HepG2 (cell line): ENCODE data around the gene PSMD4. TPM values are rescaled to one million over a fixed set of nuclear protein-coding genes. Genes with fewer than 3 reads are reported as not detected.

Source experiments
- AHR ChIP-seq: IDR thresholded peaks from 2 replicates; pipeline ENCODE4 v1.6.1; 2018; ENCODE audit warnings: missing genetic modification reagents, missing compliant biosample characterization
- ATRX ChIP-seq: sonication (generic); formaldehyde crosslinking; IDR thresholded peaks from 2 replicates; pipeline ENCODE4 v1.4.0; 2020; ENCODE audit warnings: missing genetic modification reagents, borderline replicate concordance
- CEBPZ ChIP-seq: IDR thresholded peaks from 2 replicates; pipeline ENCODE4 v1.6.1; 2012; ENCODE audit warnings: low read length, improper control_type of control experiment
- ELF4 ChIP-seq: sonication (generic); formaldehyde crosslinking; IDR thresholded peaks from 2 replicates; pipeline ENCODE4 v1.5.0; 2020; ENCODE audit warnings: missing genetic modification reagents, mild to moderate bottlenecking, moderate library complexity, borderline replicate concordance
- ELK4 ChIP-seq: sonication (generic); formaldehyde crosslinking; IDR thresholded peaks from 2 replicates; pipeline ENCODE4 v1.9.0; 2021; ENCODE audit warnings: missing genetic modification reagents, borderline replicate concordance
- HDAC1 ChIP-seq: sonication (generic); formaldehyde crosslinking; IDR thresholded peaks from 2 replicates; pipeline ENCODE4 v1.5.1; 2020; ENCODE audit warnings: mild to moderate bottlenecking, missing genetic modification reagents
- MAFK ChIP-seq, 2 experiments: IDR thresholded peaks in 1 of 2; conservative IDR thresholded peaks in 1 of 2; 2 replicates each; pipeline ENCODE4 v1.6.1; 2011; ENCODE audit warnings: improper control_type of control experiment in 2 of 2, low read length in 2 of 2
- MED8 ChIP-seq: sonication (generic); formaldehyde crosslinking; IDR thresholded peaks from 2 replicates; pipeline ENCODE4 v1.8.1; 2023; ENCODE audit warnings: mild to moderate bottlenecking, missing genetic modification reagents; ENCODE audit not compliant: insufficient replicate concordance
- MTERF4 ChIP-seq: sonication (generic); formaldehyde crosslinking; IDR thresholded peaks from 2 replicates; pipeline ENCODE4 v1.8.0; 2023; ENCODE audit warnings: mild to moderate bottlenecking, missing genetic modification reagents
- MXI1 ChIP-seq: IDR thresholded peaks from 3 replicates; pipeline ENCODE4 v1.6.1; 2012; ENCODE audit warnings: low read depth, low read length, inconsistent platforms, borderline replicate concordance
- NBN ChIP-seq: fragments of 450-650 bp; conservative IDR thresholded peaks from 2 replicates; pipeline ENCODE4 v1.6.1; 2017
- NFYB ChIP-seq: sonication (generic); formaldehyde crosslinking; IDR thresholded peaks from 2 replicates; pipeline ENCODE4 v1.4.0; 2020; ENCODE audit warnings: missing genetic modification reagents
- NONO ChIP-seq, 2 experiments: fragments of 450-650 bp in 1 of 2; sonication (generic) in 1 of 2; formaldehyde crosslinking in 1 of 2; IDR thresholded peaks in 1 of 2; conservative IDR thresholded peaks in 1 of 2; 2 replicates each; pipeline versions ENCODE4 v1.6.1 to v1.8.0; 2017 to 2022; ENCODE audit warnings: mild to moderate bottlenecking in 1 of 2, missing genetic modification reagents in 1 of 2, moderate library complexity in 1 of 2
- SMAD9 ChIP-seq: sonication (generic); formaldehyde crosslinking; IDR thresholded peaks from 2 replicates; pipeline ENCODE4 v1.5.1; 2020; ENCODE audit warnings: mild to moderate bottlenecking, missing genetic modification reagents
- ZNF414 ChIP-seq: sonication (generic); formaldehyde crosslinking; IDR thresholded peaks from 2 replicates; pipeline ENCODE4 v1.5.0; 2020; ENCODE audit warnings: missing genetic modification reagents
- ZNF547 ChIP-seq: sonication (generic); formaldehyde crosslinking; IDR thresholded peaks from 2 replicates; pipeline ENCODE4 v1.5.1; 2020; ENCODE audit warnings: mild to moderate bottlenecking, missing genetic modification reagents
- ZNF777 ChIP-seq: sonication (generic); formaldehyde crosslinking; IDR thresholded peaks from 2 replicates; pipeline ENCODE4 v1.4.0; 2020; ENCODE audit warnings: missing genetic modification reagents
- ZNF879 ChIP-seq: sonication (generic); formaldehyde crosslinking; IDR thresholded peaks from 2 replicates; pipeline ENCODE4 v1.8.1; 2023; ENCODE audit warnings: missing genetic modification reagents
- ZNF891 ChIP-seq: sonication (generic); formaldehyde crosslinking; IDR thresholded peaks from 2 replicates; pipeline ENCODE4 v1.5.0; 2020; ENCODE audit warnings: mild to moderate bottlenecking, missing genetic modification reagents
- ZUFSP ChIP-seq: sonication (generic); formaldehyde crosslinking; IDR thresholded peaks from 2 replicates; pipeline ENCODE4 v1.9.0; 2021; ENCODE audit warnings: missing genetic modification reagents, mild to moderate bottlenecking, borderline replicate concordance
- polyA plus RNA-seq, 8 experiments: library from polyadenylated mRNA; depleted of rRNA in 3 of 8; stranded (reverse) in 7 of 8; unstranded in 1 of 8; fragments of >200 nt; fragmentation: Illumina TruSeq in 4 of 8; extraction: Trizol in 4 of 8; gene quantifications; 2 replicates each; pipeline versions ENCODE4 v1.2.1 to v1.2.3, GENCODE V29; 2011 to 2016; ENCODE audit warnings: low read depth in 4 of 8, missing spikeins in 1 of 8, mixed read lengths in 1 of 8; ENCODE audit not compliant: insufficient read depth in 1 of 8
- total RNA-seq, 5 experiments: library from RNA; depleted of rRNA; stranded (reverse); fragments of >200 nt; fragmentation: Illumina TruSeq; extraction: Trizol; gene quantifications; 2 replicates each; pipeline ENCODE4 v1.2.3, GENCODE V29; 2016; ENCODE audit warnings: low read depth in 1 of 5

The PSMD4 gene
- total and polyA plus RNA-seq, 2 of the 13 experiments (the other 11 are each of a cell fraction or from before 2014, with no cell fraction given), result 194 to 243 TPM

GRCh38 chr1:151254217-151255213 lies at the start of gene PSMD4 (continued):
- TF ChIP-seq ELK4 (CRISPR knock-in tag) (no peak), NFYB (CRISPR knock-in tag) (peak; percentile 97), ZNF891 (CRISPR knock-in tag) (peak; percentile 83), CEBPZ (no peak), MAFK (conservative IDR thresholded peaks at IDR 0.05 in 1 of 2, IDR thresholded peaks at IDR 0.05 in 1 of 2; ENCODE audit: low read length in 2 of 2) (no peak), SMAD9 (CRISPR knock-in tag) (no peak), MED8 (CRISPR knock-in tag) (peak; percentile 70), ZNF414 (CRISPR knock-in tag) (no peak), ZUFSP (no peak), HDAC1 (peak; percentile 78), MTERF4 (CRISPR knock-in tag) (no peak), NBN (no peak), NONO (IDR thresholded peaks at IDR 0.05) (no peak), NONO (CRISPR knock-in tag; conservative IDR thresholded peaks at IDR 0.05) (peak; percentile 76), ZNF879 (CRISPR knock-in tag) (no peak), ATRX (CRISPR knock-in tag) (no peak), MXI1 (peak; percentile 87; the same call in 1 of the 3 replicates), ZNF547 (CRISPR knock-in tag) (peak; percentile 68; the same call in 1 of the 2 replicates), ZNF777 (CRISPR knock-in tag) (peak; percentile 18; the same call in 1 of the 2 replicates), AHR (CRISPR knock-in tag) (0 out of 2 replicates have a peak, but pooled peaks have one; percentile 21), ELF4 (CRISPR knock-in tag) (peak; percentile 59; the same call in 1 of the 2 replicates)
